IPS-NIHi7 (cell line): ENCODE data around the gene STARD8.
"Not testable (repeated sequence)": the region's sequence is repeated elsewhere in the genome, so short reads cannot be mapped to it uniquely, and the experiment has no call there.

Experiments
- DNase-seq: peaks from one replicate; pipeline ENCODE4 v3.0.0; 2012; ENCODE audit warnings: mixed read lengths; ENCODE audit errors: extremely low spot score

The STARD8 gene

GRCh38 chrX:68717196-68717595 lies 69.7 kb downstream of the STARD8 start:
- DNase-seq, result no peak

DNA sequence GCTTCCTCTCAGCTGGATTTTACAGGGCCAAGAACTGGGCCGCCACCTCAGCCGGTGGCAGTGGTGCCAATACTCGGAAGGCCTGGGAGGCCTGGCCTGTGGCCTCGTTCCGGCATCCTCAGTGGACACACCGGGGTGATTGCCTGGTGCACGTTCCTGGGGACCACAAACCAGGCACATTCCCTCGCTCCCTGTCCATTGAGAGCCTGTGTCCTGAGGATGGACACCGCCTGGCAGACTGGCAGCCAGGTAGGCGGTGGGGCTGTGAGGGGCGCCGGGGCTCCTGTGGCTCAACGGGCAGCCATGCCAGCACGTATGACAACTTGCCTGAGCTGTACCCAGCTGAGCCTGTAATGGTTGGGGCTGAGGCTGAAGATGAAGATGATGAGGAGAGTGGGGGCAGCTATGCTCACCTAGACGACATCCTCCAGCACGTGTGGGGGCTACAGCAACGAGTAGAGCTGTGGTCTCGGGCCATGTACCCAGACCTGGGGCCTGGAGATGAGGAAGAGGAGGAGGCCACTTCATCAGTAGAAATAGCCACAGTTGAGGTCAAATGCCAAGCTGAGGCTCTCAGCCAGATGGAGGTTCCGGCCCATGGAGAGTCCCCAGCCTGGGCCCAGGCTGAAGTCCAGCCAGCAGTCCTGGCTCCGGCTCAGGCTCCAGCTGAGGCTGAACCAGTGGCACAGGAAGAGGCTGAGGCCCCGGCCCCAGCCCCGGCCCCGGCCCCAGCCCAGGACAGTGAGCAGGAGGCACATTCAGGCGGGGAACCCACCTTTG lies 70.4 kb downstream of the STARD8 start:
- DNase-seq, result no peak

DNA sequence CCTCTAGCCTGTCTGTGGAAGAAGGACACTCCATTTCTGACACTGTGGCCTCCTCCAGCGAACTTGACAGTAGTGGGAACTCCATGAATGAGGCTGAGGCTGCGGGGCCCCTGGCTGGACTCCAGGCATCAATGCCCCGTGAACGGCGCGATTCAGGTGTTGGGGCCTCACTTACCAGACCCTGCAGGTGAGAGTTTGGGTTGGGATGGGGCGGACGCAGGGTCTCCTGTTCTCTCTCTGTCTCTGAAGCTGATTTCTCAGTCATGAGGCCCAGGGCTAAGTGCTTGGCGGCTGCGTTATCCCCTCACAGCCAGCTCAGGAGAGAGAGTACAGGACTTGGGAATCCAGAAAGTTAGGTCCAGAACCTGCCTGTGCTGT lies 71.0 kb downstream of the STARD8 start:
- DNase-seq, result no peak

- DNase-seq, result no peak
Observed at GRCh38 chrX:68719181-68719903, 71.9 kb downstream of the STARD8 start.

DNA sequence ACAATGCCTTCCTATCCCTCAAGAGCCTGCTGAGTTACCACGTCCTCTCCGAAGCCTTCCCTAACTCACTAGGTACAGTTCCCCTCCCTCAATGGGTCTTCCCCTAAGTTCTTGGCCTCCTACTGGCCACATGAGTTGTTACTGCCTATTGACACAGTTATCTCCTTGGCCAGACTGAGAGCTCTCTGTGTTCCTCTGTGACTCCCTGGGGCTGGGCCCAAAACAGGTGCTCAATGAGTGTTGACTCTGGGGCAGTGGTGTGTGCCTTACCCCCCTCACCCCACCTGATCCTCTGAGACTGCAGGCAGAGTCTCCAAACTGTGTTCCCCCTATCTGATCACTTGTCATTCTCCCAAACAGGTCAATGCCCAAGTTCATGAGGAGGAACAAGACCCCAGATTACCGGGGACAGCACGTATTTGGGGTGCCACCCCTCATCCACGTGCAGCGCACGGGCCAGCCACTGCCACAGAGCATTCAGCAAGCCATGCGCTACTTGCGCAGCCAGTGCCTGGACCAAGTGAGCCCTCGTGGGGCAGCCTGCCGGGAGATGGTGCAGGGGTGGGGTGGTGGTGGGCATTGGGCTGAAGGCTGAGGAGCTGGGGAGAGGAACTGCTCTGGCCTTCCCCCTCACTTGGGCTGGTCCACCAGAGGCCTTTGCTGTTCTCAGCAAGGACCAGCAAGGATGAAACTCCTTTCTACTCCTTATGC lies 72.6 kb downstream of the STARD8 start:
- DNase-seq, result peak; percentile 36

GRCh38 chrX:68720851-68721250 lies 73.4 kb downstream of the STARD8 start:
- DNase-seq, result no peak

DNA sequence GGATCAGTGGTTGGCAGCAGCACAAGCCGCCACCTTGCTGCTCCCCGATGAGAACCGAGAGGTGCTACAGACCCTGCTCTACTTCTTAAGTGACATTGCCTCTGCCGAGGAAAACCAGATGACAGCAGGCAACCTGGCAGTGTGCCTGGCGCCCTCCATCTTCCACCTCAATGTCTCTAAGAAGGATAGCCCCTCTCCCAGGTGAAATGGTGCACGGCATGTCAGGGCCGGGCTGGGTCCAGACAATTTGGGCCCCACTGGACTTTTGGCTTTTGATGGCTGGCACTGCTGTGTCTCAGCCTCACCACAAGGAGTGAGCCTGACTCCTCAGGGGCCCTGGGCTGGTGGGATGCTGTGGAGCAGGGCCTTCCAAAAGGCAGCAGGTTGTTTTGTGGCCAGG lies 74.1 kb downstream of the STARD8 start:
- no peak for DNase-seq

DNA sequence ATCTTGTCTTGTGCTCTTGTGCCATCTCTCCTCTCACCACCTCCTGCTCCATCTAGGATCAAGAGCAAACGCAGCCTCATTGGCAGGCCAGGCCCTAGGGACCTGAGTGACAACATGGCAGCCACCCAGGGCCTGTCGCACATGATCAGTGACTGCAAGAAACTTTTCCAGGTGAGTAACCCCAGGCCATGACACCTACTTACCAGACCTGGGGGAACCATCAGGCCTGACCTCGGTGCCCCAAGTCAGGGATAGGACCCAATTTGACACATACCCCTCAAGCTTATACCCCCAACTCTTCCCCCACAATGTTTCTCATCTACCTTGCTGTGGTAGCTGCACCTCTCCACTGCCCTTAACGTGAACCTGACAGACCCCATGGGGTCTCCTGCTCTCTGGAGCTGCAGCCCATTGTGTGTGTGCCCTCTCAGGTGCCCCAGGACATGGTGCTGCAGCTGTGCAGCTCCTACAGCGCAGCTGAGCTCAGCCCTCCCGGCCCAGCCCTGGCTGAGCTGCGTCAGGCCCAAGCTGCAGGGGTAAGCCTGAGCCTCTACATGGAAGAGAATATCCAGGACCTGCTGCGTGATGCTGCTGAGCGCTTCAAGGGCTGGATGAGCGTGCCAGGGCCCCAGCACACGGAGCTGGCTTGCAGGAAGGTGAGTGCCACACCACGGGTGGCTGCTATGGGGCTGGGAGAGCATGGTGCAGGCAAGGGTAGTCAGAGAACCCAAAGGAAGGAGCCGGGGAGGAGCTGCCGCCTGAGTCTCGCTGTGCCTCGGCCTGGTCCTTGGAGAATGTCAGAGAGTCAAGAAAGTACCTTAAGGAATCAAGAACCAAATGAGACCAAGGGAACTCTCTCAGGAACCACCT lies 74.8 kb downstream of the STARD8 start:
- DNase-seq, result no peak

- no peak for DNase-seq
Observed at GRCh38 chrX:68723491-68724155, 76.2 kb downstream of the STARD8 start.

GRCh38 chrX:68724531-68725020 lies 77.1 kb downstream of the STARD8 start:
- DNase-seq, result no peak

GRCh38 chrX:68725756-68726365 lies 78.4 kb downstream of the STARD8 start:
- no peak for DNase-seq

- no peak for DNase-seq
Observed at GRCh38 chrX:68726366-68726765, 78.9 kb downstream of the STARD8 start.

DNA sequence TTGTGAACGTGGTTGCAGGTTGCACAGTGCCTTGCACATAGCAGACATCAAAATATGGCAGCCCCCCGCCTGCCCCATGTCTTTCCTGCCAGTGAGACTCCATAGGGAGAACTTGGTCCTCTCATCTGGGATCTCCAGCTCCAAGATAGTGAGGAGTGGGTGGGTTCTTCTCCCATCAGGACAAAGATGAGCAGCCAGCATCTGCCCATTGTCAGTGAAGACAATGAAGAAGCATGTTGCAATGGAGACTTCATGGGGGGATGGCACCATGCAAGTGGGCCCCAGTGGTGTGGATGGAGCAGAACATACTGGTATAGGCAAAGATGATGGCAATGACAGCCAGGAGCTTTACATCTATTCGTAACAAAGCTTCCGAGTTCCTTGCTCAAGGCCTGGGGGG lies 80.2 kb downstream of the STARD8 start:
- DNase-seq, result no peak

- no peak for DNase-seq
Observed at GRCh38 chrX:68728186-68728585, 80.7 kb downstream of the STARD8 start.

DNA sequence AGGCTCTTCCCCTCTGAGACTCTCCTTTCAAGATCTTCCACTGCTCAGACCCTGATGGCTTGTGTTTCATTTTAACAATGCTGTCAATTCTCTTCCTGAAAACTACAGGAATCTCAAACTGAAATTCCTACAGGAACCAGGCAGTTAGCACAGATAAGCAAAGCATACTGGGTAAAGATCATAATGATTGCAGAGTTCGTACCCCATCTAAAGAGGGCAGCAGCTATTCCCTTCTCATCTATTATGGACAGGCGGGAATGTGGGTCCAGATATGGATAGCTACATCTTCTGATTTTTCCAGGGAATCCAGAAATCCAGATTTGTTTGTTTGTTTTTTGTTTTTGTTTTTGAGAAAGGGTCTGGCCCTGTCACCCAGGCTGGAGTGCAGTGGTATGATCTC lies 83.8 kb downstream of the STARD8 start:
- DNase-seq, result no peak

DNA sequence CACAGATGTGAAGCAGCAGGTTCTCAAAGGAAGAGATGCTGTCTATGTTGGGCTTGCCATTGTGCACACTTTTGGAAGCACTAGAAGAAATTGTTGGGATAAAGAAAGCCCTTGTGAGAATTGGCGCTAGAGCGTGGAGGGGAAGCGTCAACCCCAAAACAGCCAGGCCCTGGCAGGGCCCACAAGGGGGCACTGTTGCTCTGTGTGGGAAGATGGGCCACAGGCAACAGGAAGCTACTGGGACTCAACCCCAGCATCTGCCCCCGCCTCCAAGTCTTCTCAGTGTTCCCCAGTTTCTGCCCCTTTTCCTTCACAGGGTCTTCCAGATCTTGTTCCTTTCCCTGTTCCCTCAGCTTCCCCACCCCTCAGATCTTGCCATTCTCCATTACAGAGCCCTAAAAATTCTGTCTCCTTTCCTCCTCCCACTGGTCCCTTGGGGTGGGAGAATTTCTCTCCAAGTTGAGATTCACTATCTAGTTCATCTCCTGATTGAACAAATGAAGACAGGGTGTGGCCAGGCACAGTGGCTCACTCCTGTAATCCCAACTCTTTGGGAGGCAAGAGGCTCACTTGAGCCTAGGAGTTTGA lies 85.5 kb downstream of the STARD8 start:
- peak; percentile 81 for DNase-seq

DNA sequence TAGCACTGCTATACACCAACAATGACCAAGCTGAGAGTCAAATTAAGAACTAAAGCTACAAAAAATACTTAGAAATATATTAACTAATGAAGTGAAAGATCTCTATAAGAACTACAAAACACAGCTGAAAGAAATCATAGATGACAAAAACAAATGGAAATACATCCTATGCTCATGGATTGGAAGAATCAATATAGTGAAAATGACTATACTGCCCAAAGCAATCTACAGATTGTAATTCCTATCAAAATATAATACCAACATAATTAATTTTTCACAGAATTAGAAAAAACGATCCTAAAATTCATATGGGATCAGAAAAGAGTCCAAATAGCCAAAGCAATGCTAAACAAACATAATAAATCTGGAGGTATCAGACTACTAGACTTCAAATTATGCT lies 87.8 kb downstream of the STARD8 start:
- DNase-seq, result no peak

GRCh38 chrX:68741864-68742263 lies 94.4 kb downstream of the STARD8 start:
- not testable (repeated sequence) for DNase-seq

DNA sequence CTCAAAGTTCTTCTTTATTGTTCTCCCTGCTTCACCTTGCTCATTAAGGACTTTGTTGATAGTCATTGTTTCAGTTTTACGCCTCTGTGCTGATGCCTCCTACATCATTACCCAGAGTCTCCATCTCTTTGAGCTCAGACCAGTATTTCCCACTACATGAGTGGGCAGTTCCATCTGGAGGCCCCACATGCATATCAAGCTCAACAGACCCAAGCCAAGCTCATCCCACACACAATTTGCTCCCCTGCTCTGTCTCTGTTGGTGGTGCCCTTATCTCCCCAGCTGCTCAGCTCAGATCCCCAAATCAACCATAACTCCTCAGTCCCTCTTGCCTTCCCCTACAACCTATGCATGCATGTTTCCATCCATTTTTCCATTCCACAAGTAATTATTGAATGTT lies 96.3 kb downstream of the STARD8 start:
- DNase-seq, result no peak

DNA sequence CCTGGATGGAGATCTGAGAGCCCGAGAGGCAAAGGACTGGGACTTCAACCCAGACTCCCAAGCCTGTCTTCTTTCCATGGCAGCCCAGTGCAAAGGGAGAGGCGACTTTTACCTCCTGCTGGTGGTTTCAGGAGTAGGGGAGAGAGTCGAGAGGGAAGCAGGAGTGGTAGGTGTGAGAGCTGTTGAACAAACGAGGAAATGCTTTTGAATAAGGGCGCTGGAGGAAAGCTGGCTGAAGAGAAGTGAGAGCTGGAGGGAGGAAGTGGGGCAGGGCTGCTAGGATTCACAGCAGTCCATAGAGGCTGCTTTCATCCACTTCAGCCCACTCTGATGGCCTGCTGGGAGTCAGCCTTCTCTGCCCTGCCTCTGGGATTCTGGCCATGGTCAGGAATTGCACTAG lies 99.5 kb downstream of the STARD8 start:
- no peak for DNase-seq
